HepG2 (cell line): ENCODE results near the gene SIGLEC1. TPM values are rescaled to one million over a fixed set of nuclear protein-coding genes. Genes with fewer than 3 reads are reported as not detected.
A peak's percentile ranks its signal among the peaks of the same experiment; 100 is the strongest.

Experiments used
- AHR ChIP-seq: IDR thresholded peaks from 2 replicates; pipeline ENCODE4 v1.6.1; 2018; ENCODE audit warnings: missing genetic modification reagents, missing compliant biosample characterization
- CREM ChIP-seq, 2 experiments: sonication (generic) in 1 of 2; formaldehyde crosslinking in 1 of 2; IDR thresholded peaks; 2 replicates each; pipeline versions ENCODE4 v1.4.0 to v1.6.1; 2016 to 2020; ENCODE audit warnings: antibody characterized with exemption in 1 of 2, mild to moderate bottlenecking in 1 of 2, missing genetic modification reagents in 1 of 2
- HDAC2 ChIP-seq: sonication (generic); formaldehyde crosslinking; IDR thresholded peaks from 2 replicates; pipeline ENCODE4 v1.4.0; 2020; ENCODE audit warnings: missing genetic modification reagents
- HNRNPK ChIP-seq: fragments of 200-400 bp; formaldehyde crosslinking; IDR thresholded peaks from 2 replicates; pipeline ENCODE4 v1.6.1; 2018; ENCODE audit warnings: low read length, low read depth, moderate library complexity, mild to moderate bottlenecking; ENCODE audit not compliant: poor library complexity, severe bottlenecking
- MIXL1 ChIP-seq: IDR thresholded peaks from 2 replicates; pipeline ENCODE4 v1.6.1; 2016
- SPEN ChIP-seq: sonication (generic); formaldehyde crosslinking; IDR thresholded peaks from 2 replicates; pipeline ENCODE4 v1.5.1; 2020; ENCODE audit warnings: low read depth, mild to moderate bottlenecking, missing genetic modification reagents
- STAT6 ChIP-seq: sonication (generic); formaldehyde crosslinking; IDR thresholded peaks from 2 replicates; pipeline ENCODE4 v1.4.0; 2020; ENCODE audit warnings: missing genetic modification reagents, mild to moderate bottlenecking, borderline replicate concordance
- ZBTB21 ChIP-seq: sonication (generic); formaldehyde crosslinking; IDR thresholded peaks from 2 replicates; pipeline ENCODE4 v1.4.0; 2020; ENCODE audit warnings: missing genetic modification reagents
- ZIK1 ChIP-seq: sonication (generic); formaldehyde crosslinking; IDR thresholded peaks from 2 replicates; pipeline ENCODE4 v1.5.0; 2020; ENCODE audit warnings: mild to moderate bottlenecking, low read depth, missing genetic modification reagents, borderline replicate concordance
- ZNF124 ChIP-seq: sonication (generic); formaldehyde crosslinking; IDR thresholded peaks from 2 replicates; pipeline ENCODE4 v1.4.0; 2020; ENCODE audit warnings: missing genetic modification reagents
- ZNF281 ChIP-seq: sonication (generic); formaldehyde crosslinking; IDR thresholded peaks from 2 replicates; pipeline ENCODE4 v1.4.0; 2020; ENCODE audit warnings: missing genetic modification reagents, borderline replicate concordance
- ZNF558 ChIP-seq: sonication (generic); formaldehyde crosslinking; IDR thresholded peaks from 2 replicates; pipeline ENCODE4 v1.9.0; 2022; ENCODE audit warnings: mild to moderate bottlenecking, missing genetic modification reagents, borderline replicate concordance
- ZNF598 ChIP-seq: sonication (generic); formaldehyde crosslinking; IDR thresholded peaks from 2 replicates; pipeline ENCODE4 v1.5.1; 2020; ENCODE audit warnings: mild to moderate bottlenecking, missing genetic modification reagents, borderline replicate concordance
- ZNF670 ChIP-seq: sonication (generic); formaldehyde crosslinking; IDR thresholded peaks from 2 replicates; pipeline ENCODE4 v1.8.0; 2022; ENCODE audit warnings: mild to moderate bottlenecking, missing genetic modification reagents, borderline replicate concordance
- ZNF704 ChIP-seq: sonication (generic); formaldehyde crosslinking; IDR thresholded peaks from 2 replicates; pipeline ENCODE4 v1.8.1; 2023; ENCODE audit warnings: mild to moderate bottlenecking, inconsistent platforms, moderate library complexity, missing genetic modification reagents, borderline replicate concordance
- ZNF713 ChIP-seq: sonication (generic); formaldehyde crosslinking; IDR thresholded peaks from 2 replicates; pipeline ENCODE4 v1.4.0; 2020; ENCODE audit warnings: mild to moderate bottlenecking, missing genetic modification reagents
- ZNF850 ChIP-seq: sonication (generic); formaldehyde crosslinking; conservative IDR thresholded peaks from 2 replicates; pipeline ENCODE4 v1.9.0; 2021; ENCODE audit warnings: mild to moderate bottlenecking, missing genetic modification reagents
- ZUFSP ChIP-seq: sonication (generic); formaldehyde crosslinking; IDR thresholded peaks from 2 replicates; pipeline ENCODE4 v1.9.0; 2021; ENCODE audit warnings: missing genetic modification reagents, mild to moderate bottlenecking, borderline replicate concordance
- polyA plus RNA-seq, 8 experiments: library from polyadenylated mRNA; depleted of rRNA in 3 of 8; stranded (reverse) in 7 of 8; unstranded in 1 of 8; fragments of >200 nt; fragmentation: Illumina TruSeq in 4 of 8; extraction: Trizol in 4 of 8; gene quantifications; 2 replicates each; pipeline versions ENCODE4 v1.2.1 to v1.2.3, GENCODE V29; 2011 to 2016; ENCODE audit warnings: low read depth in 4 of 8, missing spikeins in 1 of 8, mixed read lengths in 1 of 8; ENCODE audit not compliant: insufficient read depth in 1 of 8
- total RNA-seq, 5 experiments: library from RNA; depleted of rRNA; stranded (reverse); fragments of >200 nt; fragmentation: Illumina TruSeq; extraction: Trizol; gene quantifications; 2 replicates each; pipeline ENCODE4 v1.2.3, GENCODE V29; 2016; ENCODE audit warnings: low read depth in 1 of 5

The SIGLEC1 gene
- total and polyA plus RNA-seq, 2 of the 13 experiments (the other 11 are each of a cell fraction or from before 2014, with no cell fraction given): 0.01 TPM; not detected in 1

- TF ChIP-seq ZBTB21 (no peak), HDAC2 (CRISPR knock-in tag) (peak; percentile 64), SPEN (peak; percentile 66; the same call in 1 of the 2 replicates), ZNF124 (CRISPR knock-in tag) (0 out of 2 replicates have a peak, but pooled peaks have one; percentile 65), ZNF598 (CRISPR knock-in tag) (no peak), MIXL1 (no peak), ZNF850 (CRISPR knock-in tag) (no peak), ZNF558 (CRISPR knock-in tag) (no peak), CREM (IDR thresholded peaks at IDR 0.05) (no peak), CREM (CRISPR knock-in tag; IDR thresholded peaks at IDR 0.05) (no peak), ZNF281 (CRISPR knock-in tag) (no peak), HNRNPK (peak; percentile 52), AHR (0 out of 2 replicates have a peak, but pooled peaks have one; percentile 48), ZIK1 (peak; percentile 68; the same call in 1 of the 2 replicates), ZNF670 (CRISPR knock-in tag) (peak; percentile 37; the same call in 1 of the 2 replicates), STAT6 (CRISPR knock-in tag) (no peak), ZUFSP (no peak), ZNF704 (CRISPR knock-in tag) (no peak), ZNF713 (CRISPR knock-in tag) (no peak)
Measured at GRCh38 chr20:3749689-3750531, 37.5 kb upstream of the SIGLEC1 start (continued).
